ENCODE measurements around the gene CTSD. TPM values are rescaled to one million over a fixed set of nuclear protein-coding genes. Genes with fewer than 3 reads are reported as not detected.

The CTSD gene
- total and polyA plus RNA-seq, 7 experiments from 2014 or later: 103 to 378 (median 186) TPM

GRCh38 chr11:1765871-1766718 is 2.4 kb upstream of the CTSD start:
- Histone ChIP-seq H3K27me3 (ENCODE audit: control insufficient read depth in 2 of 2, insufficient read depth in 2 of 2, low read length in 2 of 2) (no peaks in the 10 kb centered on the region), H3K27ac (ENCODE audit: low read depth, low read length) (no peak overlapping the region), H3K4me3 (ENCODE audit: low read length) (no peak overlapping the region), H3K36me3 (ENCODE audit: control insufficient read depth in 2 of 3, insufficient read depth in 3 of 3, low read length in 3 of 3) (peaks cover 0 to 3% (median 0%) of the 10 kb centered on the region in 3 experiments), H3K9me3 (ENCODE audit: control insufficient read depth in 2 of 3, low read length in 3 of 3) (no peaks in the 10 kb centered on the region), H3K4me1 (ENCODE audit: control insufficient read depth in 2 of 2, insufficient read depth in 2 of 2, low read length in 2 of 2) (peaks cover 17 to 23% of the 10 kb centered on the region in 2 donors)
- H3K4me1 Mint-ChIP-seq: peaks cover 14 to 35% (median 20%) of the 10 kb centered on the region in 7 donors
- H3K9me3 Mint-ChIP-seq: no peaks in the 10 kb centered on the region
- ChIA-PET POLR2A (no interaction called here), CTCF (no interaction called here)
- DNase-seq (peak in 2 of 9 donors; percentile 3 to 5), ATAC-seq (no peak)
- no peak overlapping the region for H3K27ac Mint-ChIP-seq
- no peak overlapping the region for H3K4me3 Mint-ChIP-seq
- H3K36me3 Mint-ChIP-seq: peaks cover 0 to 4% (median 0%) of the 10 kb centered on the region in 5 donors
- intact Hi-C loops (cut with micrococcal nuclease): no loop called here
- H3K27me3 Mint-ChIP-seq: peaks cover 0 to 9% (median 0%) of the 10 kb centered on the region in 5 donors

GRCh38 chr11:1763336-1763795 is 361 bp downstream of the CTSD start:
- no peak for DNase-seq
- Histone ChIP-seq H3K4me3 (ENCODE audit: low read length) (peak overlapping the region; percentile 70), H3K4me1 (ENCODE audit: control insufficient read depth in 2 of 2, insufficient read depth in 2 of 2, low read length in 2 of 2) (peaks cover 39 to 46% of the 10 kb centered on the region in 2 donors), H3K36me3 (ENCODE audit: control insufficient read depth in 2 of 3, insufficient read depth in 3 of 3, low read length in 3 of 3) (peaks cover 0 to 17% (median 0%) of the 10 kb centered on the region in 3 experiments), H3K9me3 (ENCODE audit: control insufficient read depth in 2 of 3, low read length in 3 of 3) (no peaks in the 10 kb centered on the region), H3K27ac (ENCODE audit: low read depth, low read length) (peak overlapping the region; percentile 82), H3K27me3 (ENCODE audit: control insufficient read depth in 2 of 2, insufficient read depth in 2 of 2, low read length in 2 of 2) (no peaks in the 10 kb centered on the region)
- CTCF ChIA-PET: no interaction called here
- Mint-ChIP-seq H3K4me3 (peak overlapping the region; percentile 75 to 96 (median 86)), H3K27ac (peak overlapping the region in 6 of 9 donors; percentile 12 to 87 (median 72)), H3K27me3 (no peaks in the 10 kb centered on the region), H3K4me1 (peaks cover 21 to 47% (median 40%) of the 10 kb centered on the region in 7 donors), H3K9me3 (no peaks in the 10 kb centered on the region), H3K36me3 (peaks cover 0 to 5% (median 0%) of the 10 kb centered on the region in 5 donors)
- ATAC-seq: peak; percentile 21
- intact Hi-C loops (cut with micrococcal nuclease): loop anchor here (1.0 to 5.0 kb wide), 4 partner anchors 69 to 1139 kb away; partner anchors contain the start of genes LSP1 (in 2 of the 2), C11orf21 (in 1 of the 2) and TSPAN32 (in 1 of the 2)
- POLR2A ChIA-PET: interaction anchor here (1.0 kb wide), 1 partner anchor 10 kb away, joined by 3 read pairs; no protein-coding TSS in a partner anchor

GRCh38 chr11:1762537-1763302 is 1.0 kb downstream of the CTSD start:
- intact Hi-C loops (cut with micrococcal nuclease): loop anchor here (1.0 to 5.0 kb wide), 4 partner anchors 70 to 1140 kb away; partner anchors contain the start of genes LSP1 (in 2 of the 2), C11orf21 (in 1 of the 2) and TSPAN32 (in 1 of the 2)
- H3K4me1 ChIP-seq (ENCODE audit: control insufficient read depth in 2 of 2, insufficient read depth in 2 of 2, low read length in 2 of 2): peaks cover 46 to 52% of the 10 kb centered on the region in 2 donors
- ChIA-PET POLR2A (interaction anchor here (0.6 kb wide), 1 partner anchor 49 kb away, joined by 4 read pairs; no protein-coding TSS in a partner anchor), CTCF (interaction anchor here (0.6 to 1.0 kb wide), 2 partner anchors 26 to 69 kb away, joined by 3 to 4 read pairs; no protein-coding TSS in a partner anchor)
- H3K27ac ChIP-seq (ENCODE audit: low read depth, low read length): peak overlapping the region; percentile 82
- peak overlapping the region; percentile 70 for H3K4me3 ChIP-seq (ENCODE audit: low read length)
- no peaks in the 10 kb centered on the region for H3K9me3 ChIP-seq (ENCODE audit: control insufficient read depth in 2 of 3, low read length in 3 of 3)
- peaks cover 0 to 17% (median 0%) of the 10 kb centered on the region in 3 experiments for H3K36me3 ChIP-seq (ENCODE audit: control insufficient read depth in 2 of 3, insufficient read depth in 3 of 3, low read length in 3 of 3)
- Mint-ChIP-seq H3K36me3 (peaks cover 0 to 5% (median 0%) of the 10 kb centered on the region in 5 donors), H3K27me3 (no peaks in the 10 kb centered on the region), H3K27ac (peak overlapping the region; percentile 66 to 89 (median 82)), H3K4me1 (peaks cover 25 to 51% (median 44%) of the 10 kb centered on the region in 7 donors), H3K9me3 (no peaks in the 10 kb centered on the region), H3K4me3 (peak overlapping the region; percentile 75 to 96 (median 86))
- ATAC-seq: no peak
- DNase-seq: no peak
- H3K27me3 ChIP-seq (ENCODE audit: control insufficient read depth in 2 of 2, insufficient read depth in 2 of 2, low read length in 2 of 2): no peaks in the 10 kb centered on the region

GRCh38 chr11:1761857-1762536 is 1.7 kb downstream of the CTSD start:
- POLR2A ChIA-PET: interaction anchor here (0.6 kb wide), 1 partner anchor 50 kb away, joined by 4 read pairs; no protein-coding TSS in a partner anchor
- Mint-ChIP-seq H3K4me1 (peaks cover 32 to 59% (median 51%) of the 10 kb centered on the region in 7 donors), H3K9me3 (no peaks in the 10 kb centered on the region), H3K27me3 (no peaks in the 10 kb centered on the region), H3K36me3 (peaks cover 0 to 9% (median 0%) of the 10 kb centered on the region in 5 donors), H3K27ac (peak overlapping the region; percentile 66 to 89 (median 82)), H3K4me3 (peak overlapping the region; percentile 75 to 96 (median 86))
- peak overlapping the region; percentile 82 for H3K27ac ChIP-seq (ENCODE audit: low read depth, low read length)
- no peaks in the 10 kb centered on the region for H3K27me3 ChIP-seq (ENCODE audit: control insufficient read depth in 2 of 2, insufficient read depth in 2 of 2, low read length in 2 of 2)
- intact Hi-C loops (cut with micrococcal nuclease): loop anchor here (5.0 kb wide), 3 partner anchors 90 to 1140 kb away; partner anchors contain the start of genes LSP1 (in 2 of the 2), C11orf21 (in 1 of the 2) and TSPAN32 (in 1 of the 2)
- ATAC-seq (no peak), DNase-seq (no peak)
- H3K9me3 ChIP-seq (ENCODE audit: control insufficient read depth in 2 of 3, low read length in 3 of 3): no peaks in the 10 kb centered on the region
- CTCF ChIA-PET: interaction anchor here (0.6 to 1.0 kb wide), 2 partner anchors 27 to 68 kb away, joined by 3 to 4 read pairs; no protein-coding TSS in a partner anchor
- peaks cover 52 to 60% of the 10 kb centered on the region in 2 donors for H3K4me1 ChIP-seq (ENCODE audit: control insufficient read depth in 2 of 2, insufficient read depth in 2 of 2, low read length in 2 of 2)
- H3K36me3 ChIP-seq (ENCODE audit: control insufficient read depth in 2 of 3, insufficient read depth in 3 of 3, low read length in 3 of 3): peaks cover 0 to 20% (median 0%) of the 10 kb centered on the region in 3 experiments
- peak overlapping the region; percentile 70 for H3K4me3 ChIP-seq (ENCODE audit: low read length)

- Mint-ChIP-seq H3K27ac (peak overlapping the region in 8 of 9 donors; percentile 66 to 89 (median 83)), H3K36me3 (peaks cover 0 to 9% (median 0%) of the 10 kb centered on the region in 5 donors), H3K4me3 (peak overlapping the region; percentile 20 to 96 (median 86)), H3K9me3 (no peaks in the 10 kb centered on the region), H3K27me3 (no peaks in the 10 kb centered on the region), H3K4me1 (peaks cover 38 to 66% (median 58%) of the 10 kb centered on the region in 7 donors)
- Histone ChIP-seq H3K4me1 (ENCODE audit: control insufficient read depth in 2 of 2, insufficient read depth in 2 of 2, low read length in 2 of 2) (peaks cover 59 to 67% of the 10 kb centered on the region in 2 donors), H3K27me3 (ENCODE audit: control insufficient read depth in 2 of 2, insufficient read depth in 2 of 2, low read length in 2 of 2) (no peaks in the 10 kb centered on the region), H3K4me3 (ENCODE audit: low read length) (peak overlapping the region; percentile 70), H3K36me3 (ENCODE audit: control insufficient read depth in 2 of 3, insufficient read depth in 3 of 3, low read length in 3 of 3) (peaks cover 0 to 26% (median 0%) of the 10 kb centered on the region in 3 experiments), H3K27ac (ENCODE audit: low read depth, low read length) (peak overlapping the region; percentile 82), H3K9me3 (ENCODE audit: control insufficient read depth in 2 of 3, low read length in 3 of 3) (no peaks in the 10 kb centered on the region)
- ChIA-PET POLR2A (no interaction called here), CTCF (no interaction called here)
- intact Hi-C loops (cut with micrococcal nuclease): loop anchor here (5.0 kb wide), 3 partner anchors 91 to 1141 kb away; partner anchors contain the start of genes LSP1 (in 2 of the 2), C11orf21 (in 1 of the 2) and TSPAN32 (in 1 of the 2)
- DNase-seq (no peak), ATAC-seq (no peak)
Observed at GRCh38 chr11:1761110-1761856, 2.4 kb downstream of the CTSD start.
